Astrocyte of the cerebellum (primary cell): ENCODE data around the gene DDX49.
"Not testable (repeated sequence)": the region's sequence is repeated elsewhere in the genome, so short reads cannot be mapped to it uniquely, and the experiment has no call there.

Source experiments
- DNase-seq: peaks from one replicate; pipeline ENCODE4 v3.0.0-alpha.2; 2011; ENCODE audit warnings: low read depth
- H3K4me3 ChIP-seq: 2 replicates; pipeline ENCODE4 v1.5.1; 2011; ENCODE audit warnings: mild to moderate bottlenecking, low read depth, low read length, moderate library complexity
- CTCF ChIP-seq: IDR thresholded peaks from 2 replicates; pipeline ENCODE4 v1.5.1; 2012; ENCODE audit warnings: low read length, low read depth, moderate library complexity, mild to moderate bottlenecking; ENCODE audit errors: missing control alignments
- in situ Hi-C: cut with HindIII; loops from 2 replicates; pipeline ENCODE4 v1.10.0; 2017; ENCODE audit warnings: low sequenced_read_pairs

Gene DDX49

GRCh38 chr19:18900700-18901481 lies 18.6 kb upstream of the DDX49 start:
- in situ Hi-C loops: no loop called here
- no peak overlapping the region for H3K4me3 ChIP-seq
- TF ChIP-seq CTCF: no peak
- DNase-seq: no peak

GRCh38 chr19:18901491-18901890 lies 18.0 kb upstream of the DDX49 start:
- no peak overlapping the region for H3K4me3 ChIP-seq
- TF ChIP-seq CTCF: no peak
- in situ Hi-C loops: no loop called here
- no peak for DNase-seq

- in situ Hi-C loops, DNase-seq: not testable (repeated sequence)
Measured at GRCh38 chr19:18902519-18902918, 17.0 kb upstream of the DDX49 start.

GRCh38 chr19:18903156-18904037 lies 16.1 kb upstream of the DDX49 start:
- H3K4me3 ChIP-seq: no peak overlapping the region
- no peak for TF ChIP-seq CTCF
- no peak for DNase-seq
- in situ Hi-C loops: no loop called here

More at GRCh38 chr19:18902519-18902918, 17.0 kb upstream of the DDX49 start:
- not testable (repeated sequence) for H3K4me3 ChIP-seq

- no peak for TF ChIP-seq CTCF
Measured at GRCh38 chr19:18904334-18905057, 15.0 kb upstream of the DDX49 start.

GRCh38 chr19:18905058-18905456 lies 14.5 kb upstream of the DDX49 start:
- no peak for TF ChIP-seq CTCF
- in situ Hi-C loops: no loop called here
- H3K4me3 ChIP-seq: no peak overlapping the region
- DNase-seq: no peak

More at GRCh38 chr19:18904334-18905057, 15.0 kb upstream of the DDX49 start:
- H3K4me3 ChIP-seq: no peak overlapping the region
- in situ Hi-C loops: no loop called here
- DNase-seq: no peak
